Cardiac muscle cell (in vitro differentiated cells and primary cell): ENCODE data around the gene GNB5. TPM values are rescaled to one million over a fixed set of nuclear protein-coding genes. Genes with fewer than 3 reads are reported as not detected.
"Not testable (repeated sequence)": the region's sequence is repeated elsewhere in the genome, so short reads cannot be mapped to it uniquely, and the experiment has no call there.

Experiments used
- DNase-seq, 2 donors: peaks; one replicate each; pipeline versions ENCODE4 v3.0.0 to v3.0.0-alpha.2; 2010 to 2017; ENCODE audit warnings: low read depth in 1 of 2, low spot score in 1 of 2
- H3K27ac ChIP-seq: fragments of 200-600 bp; sonication (generic); 2 replicates; pipeline ENCODE4 v1.5.1; 2016
- H3K27me3 ChIP-seq: fragments of 200-600 bp; sonication (generic); 2 replicates; pipeline ENCODE4 v1.6.0; 2016; ENCODE audit warnings: control low read depth
- H3K36me3 ChIP-seq: fragments of 200-600 bp; sonication (generic); 2 replicates; pipeline ENCODE4 v1.5.1; 2016; ENCODE audit warnings: control low read depth
- H3K4me1 ChIP-seq: fragments of 200-600 bp; sonication (generic); 2 replicates; pipeline ENCODE4 v1.8.1; 2017; ENCODE audit warnings: low read depth, mild to moderate bottlenecking, mixed run types
- H3K4me3 ChIP-seq: fragments of 200-600 bp; sonication (generic); 2 replicates; pipeline ENCODE4 v1.5.1; 2016; ENCODE audit warnings: mild to moderate bottlenecking
- H3K9me3 ChIP-seq: fragments of 200-600 bp; sonication (generic); 2 replicates; pipeline ENCODE4 v1.5.1; 2017; ENCODE audit warnings: low read depth, mild to moderate bottlenecking, control low read depth
- polyA plus RNA-seq: library from polyadenylated mRNA; unstranded; fragments of >200 nt; fragmentation: Nextera tagmentation; extraction: Ambion mirVana; gene quantifications from 2 replicates; pipeline ENCODE4 v1.2.1, GENCODE V29; 2016
- total RNA-seq: library from RNA; depleted of rRNA; stranded (reverse); fragments of >200 nt; gene quantifications from 2 replicates; pipeline ENCODE4 v1.2.3, GENCODE V29; 2016
- TF ChIP-seq, protein P1 (sequence below): IDR thresholded peaks from 2 replicates; pipeline ENCODE4 v1.5.1; 2012; ENCODE audit warnings: low read depth, mild to moderate bottlenecking, low read length

Gene GNB5
- total RNA-seq (38.4 and 50.2 TPM in 2 replicates), polyA plus RNA-seq (31.2 and 36.7 TPM in 2 replicates)

DNA sequence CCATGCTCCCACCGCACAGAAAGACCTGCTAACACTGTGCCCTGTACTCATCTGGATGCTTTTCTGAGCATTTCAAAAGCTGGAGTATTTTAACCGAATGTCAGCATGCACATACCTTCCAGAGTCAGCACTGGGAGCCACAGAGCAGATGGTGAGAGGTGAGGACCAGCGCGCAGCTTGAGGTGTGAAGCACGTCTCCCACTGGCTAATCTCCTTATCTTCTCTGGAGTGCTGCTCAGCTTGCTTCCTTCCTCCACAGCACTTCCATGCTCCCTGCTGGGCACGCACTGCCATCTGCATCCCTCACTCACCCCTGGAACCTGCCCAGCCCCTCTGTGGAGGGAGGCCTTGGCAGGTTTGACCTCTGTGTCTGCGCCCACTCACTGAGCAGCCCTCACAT is at the start of gene GNB5:
Gene GNB5 (minus strand): TSS at position 186 of the 400 bp plus-strand sequence. CDS start 6,716 bp downstream, outside the sequence.
- H3K9me3 ChIP-seq, result no peaks in the 10 kb centered on the region
- TF ChIP-seq, protein P1, sequence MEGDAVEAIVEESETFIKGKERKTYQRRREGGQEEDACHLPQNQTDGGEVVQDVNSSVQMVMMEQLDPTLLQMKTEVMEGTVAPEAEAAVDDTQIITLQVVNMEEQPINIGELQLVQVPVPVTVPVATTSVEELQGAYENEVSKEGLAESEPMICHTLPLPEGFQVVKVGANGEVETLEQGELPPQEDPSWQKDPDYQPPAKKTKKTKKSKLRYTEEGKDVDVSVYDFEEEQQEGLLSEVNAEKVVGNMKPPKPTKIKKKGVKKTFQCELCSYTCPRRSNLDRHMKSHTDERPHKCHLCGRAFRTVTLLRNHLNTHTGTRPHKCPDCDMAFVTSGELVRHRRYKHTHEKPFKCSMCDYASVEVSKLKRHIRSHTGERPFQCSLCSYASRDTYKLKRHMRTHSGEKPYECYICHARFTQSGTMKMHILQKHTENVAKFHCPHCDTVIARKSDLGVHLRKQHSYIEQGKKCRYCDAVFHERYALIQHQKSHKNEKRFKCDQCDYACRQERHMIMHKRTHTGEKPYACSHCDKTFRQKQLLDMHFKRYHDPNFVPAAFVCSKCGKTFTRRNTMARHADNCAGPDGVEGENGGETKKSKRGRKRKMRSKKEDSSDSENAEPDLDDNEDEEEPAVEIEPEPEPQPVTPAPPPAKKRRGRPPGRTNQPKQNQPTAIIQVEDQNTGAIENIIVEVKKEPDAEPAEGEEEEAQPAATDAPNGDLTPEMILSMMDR, result no peak
- no peaks in the 10 kb centered on the region for H3K4me1 ChIP-seq
- H3K36me3 ChIP-seq, result no peaks in the 10 kb centered on the region
- peak in 1 of 2 donors; percentile 7 for DNase-seq
- H3K27me3 ChIP-seq, result no peaks in the 10 kb centered on the region
- H3K4me3 ChIP-seq, result no peak within 1 kb of the TSS
- no peak within 1 kb of the TSS for H3K27ac ChIP-seq

DNA sequence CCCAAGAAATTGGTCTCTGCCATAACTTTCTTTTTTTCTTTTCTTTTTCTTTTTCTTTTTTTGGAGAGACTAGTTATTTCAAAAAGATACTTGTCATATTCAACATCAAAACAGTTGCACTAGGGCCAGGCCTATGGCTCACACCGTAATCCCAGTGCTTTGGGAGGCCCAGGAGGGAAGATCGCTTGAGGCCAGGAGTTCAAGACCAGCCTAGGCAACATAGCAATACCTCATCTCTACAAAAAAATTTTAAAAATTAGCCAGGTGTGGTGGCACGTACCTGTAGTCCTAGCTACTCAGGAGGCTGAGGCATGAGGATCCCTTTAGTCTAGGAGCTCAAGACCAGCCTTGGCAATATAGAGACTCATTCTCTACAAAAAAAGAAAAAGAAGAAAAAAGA is 49.0 kb upstream of the GNB5 start:
- H3K36me3 ChIP-seq, result no peaks in the 10 kb centered on the region
- no peak overlapping the region for H3K27ac ChIP-seq
- H3K9me3 ChIP-seq, result no peaks in the 10 kb centered on the region
- TF ChIP-seq, protein P1, result no peak
- no peaks in the 10 kb centered on the region for H3K27me3 ChIP-seq
- no peak overlapping the region for H3K4me3 ChIP-seq
- no peak for DNase-seq
- no peaks in the 10 kb centered on the region for H3K4me1 ChIP-seq

DNA sequence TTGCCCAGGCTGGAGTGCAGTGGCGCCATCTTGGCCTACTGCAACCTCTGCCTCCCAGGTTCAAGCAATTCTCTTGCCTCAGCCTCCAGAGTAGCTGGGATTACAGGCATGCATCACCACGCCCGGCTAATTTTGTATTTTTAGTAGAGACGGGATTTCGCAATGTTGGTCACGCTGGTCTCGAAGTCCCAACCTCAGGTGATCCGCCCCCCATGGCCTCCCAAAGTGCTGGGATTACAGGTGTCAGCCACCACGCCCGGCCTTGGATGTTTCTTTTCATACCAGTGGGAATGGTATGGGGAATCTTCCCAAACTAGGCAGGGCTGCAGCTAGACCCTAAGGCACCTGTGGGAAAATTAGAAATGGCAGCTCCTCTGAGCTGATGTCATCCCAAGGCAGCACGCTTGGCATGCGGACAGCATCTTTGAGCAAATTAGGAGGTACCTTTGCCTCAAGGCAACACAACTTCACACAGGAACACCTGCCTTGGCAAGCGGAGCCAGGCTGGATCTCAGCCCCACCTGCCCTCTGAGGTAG is 47.9 kb upstream of the GNB5 start:
- H3K4me3 ChIP-seq, H3K4me1 ChIP-seq, H3K27ac ChIP-seq, H3K9me3 ChIP-seq, H3K36me3 ChIP-seq, H3K27me3 ChIP-seq, DNase-seq: not testable (repeated sequence)

DNA sequence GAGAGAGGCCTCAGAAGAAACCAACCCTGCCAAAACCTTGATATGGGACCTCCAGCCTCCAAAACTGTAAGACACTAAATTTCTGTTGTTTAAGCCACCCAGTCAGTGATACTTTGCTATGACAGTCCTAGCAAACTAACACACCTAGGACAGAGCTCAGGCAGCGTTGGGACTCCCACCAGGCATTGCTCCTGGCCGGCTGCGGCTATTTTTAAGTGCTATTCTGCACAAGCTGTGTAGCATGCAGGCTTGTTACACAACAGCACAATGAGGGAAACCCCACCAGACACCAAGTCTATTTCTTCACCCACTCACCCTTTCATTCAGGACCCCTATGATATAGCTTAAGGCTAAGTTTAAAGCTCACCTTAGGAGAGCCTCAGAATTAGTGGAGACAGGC is 47.0 kb upstream of the GNB5 start:
- Histone ChIP-seq H3K9me3 (no peaks in the 10 kb centered on the region), H3K4me1 (no peaks in the 10 kb centered on the region), H3K27ac (no peak overlapping the region), H3K27me3 (no peaks in the 10 kb centered on the region), H3K4me3 (no peak overlapping the region), H3K36me3 (no peaks in the 10 kb centered on the region)
- DNase-seq, result no peak
- TF ChIP-seq, protein P1, result no peak

DNA sequence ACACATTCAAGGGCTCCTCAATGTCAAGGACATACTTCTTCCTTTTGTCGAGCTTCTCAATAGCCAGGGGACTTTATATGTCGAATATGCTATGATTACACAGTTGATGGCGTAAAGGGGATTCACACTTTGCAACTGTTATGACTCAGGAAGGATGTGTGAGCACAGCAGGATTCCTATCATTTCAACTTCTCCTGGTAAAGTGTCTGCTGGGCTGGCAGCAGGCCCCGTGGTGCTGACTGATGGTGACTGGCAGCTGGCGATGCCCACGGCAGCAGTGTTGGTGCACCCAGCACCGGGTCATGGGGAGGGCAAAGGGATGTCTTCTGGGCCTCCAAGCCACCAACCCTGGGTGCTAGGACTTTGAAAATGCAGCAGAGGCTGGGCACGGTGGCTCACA is 44.8 kb upstream of the GNB5 start:
- no peak overlapping the region for H3K27ac ChIP-seq
- peak in 1 of 2 donors; percentile 9 for DNase-seq
- no peaks in the 10 kb centered on the region for H3K4me1 ChIP-seq
- H3K4me3 ChIP-seq, result no peak overlapping the region
- H3K27me3 ChIP-seq, result no peaks in the 10 kb centered on the region
- no peaks in the 10 kb centered on the region for H3K36me3 ChIP-seq
- TF ChIP-seq, protein P1, result no peak
- H3K9me3 ChIP-seq, result no peaks in the 10 kb centered on the region

DNA sequence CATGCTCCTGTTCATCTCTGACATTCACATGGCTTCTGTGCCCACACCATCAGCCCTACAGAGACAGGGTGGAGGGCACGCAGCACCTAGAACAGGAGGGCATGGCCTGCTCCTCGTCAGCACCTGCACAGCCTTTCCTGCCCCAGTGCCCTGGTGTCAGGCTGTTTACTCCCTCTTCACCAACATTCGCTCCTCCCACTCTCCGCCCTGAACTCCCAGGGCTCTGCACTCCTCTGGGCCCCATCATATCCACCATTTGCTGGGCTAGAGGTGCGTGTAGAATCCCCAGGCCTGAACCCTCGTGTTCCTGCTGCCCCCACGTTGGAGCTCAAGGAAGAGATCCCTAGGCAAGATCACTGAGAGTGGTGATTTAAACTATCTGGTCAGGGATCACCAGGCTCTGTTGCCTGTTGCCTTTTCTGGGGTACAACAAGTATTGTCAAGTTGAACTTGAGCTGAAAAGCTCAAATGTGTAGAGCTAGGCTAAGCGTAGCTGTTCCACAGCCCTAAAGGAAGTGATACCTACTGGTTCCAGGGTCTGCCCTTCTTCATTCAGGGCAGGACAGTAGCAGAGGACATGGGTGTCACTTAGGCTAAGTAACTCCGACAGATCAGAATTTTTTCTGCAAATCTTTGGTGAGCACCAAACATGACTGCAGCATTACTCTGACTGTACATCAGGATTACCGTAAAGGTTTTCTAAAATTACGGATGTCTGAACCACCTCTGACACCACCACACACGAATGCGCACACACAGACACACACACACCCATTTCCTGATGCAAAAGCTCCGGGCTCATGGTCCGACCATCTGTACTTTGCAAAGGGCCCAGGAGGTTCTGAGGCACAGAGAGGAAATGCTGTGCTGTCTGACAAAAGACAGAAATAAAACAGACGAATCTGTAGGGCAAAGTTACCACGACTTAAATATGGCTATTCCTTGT is 43.7 kb upstream of the GNB5 start:
- TF ChIP-seq, protein P1, result no peak
- no peak overlapping the region for H3K4me3 ChIP-seq
- no peaks in the 10 kb centered on the region for H3K4me1 ChIP-seq

More for the DNA sequence above, 43.7 kb upstream of the GNB5 start:
- no peak for DNase-seq
- Histone ChIP-seq H3K27me3 (no peaks in the 10 kb centered on the region), H3K27ac (no peak overlapping the region), H3K9me3 (no peaks in the 10 kb centered on the region), H3K36me3 (no peaks in the 10 kb centered on the region)
